B cell (primary cell): ENCODE measurements around the gene CIAPIN1. TPM values are rescaled to one million over a fixed set of nuclear protein-coding genes. Genes with fewer than 3 reads are reported as not detected.

ENCODE experiments used
- ATAC-seq: fragments of 200-7000 bp; cut with Tn5 transposase; one replicate; pipeline ENCODE4 v1.10.0; 2021; ENCODE audit warnings: low read depth, mild to moderate bottlenecking, moderate number of reproducible peaks, moderate library complexity
- CTCF ChIA-PET: fragments of 350-600 bp; sonication (Branson Sonifier 250); formaldehyde crosslinking; loops from one replicate; lab custom pipeline; 2021; ENCODE audit warnings: antibody characterized with exemption, inconsistent platforms; lab: Charles Lee
- POLR2A ChIA-PET: fragments of 350-600 bp; sonication (Branson Sonifier 250); formaldehyde crosslinking; loops from one replicate; lab custom pipeline; 2021; ENCODE audit warnings: antibody characterized with exemption; lab: Charles Lee
- DNase-seq: peaks from one replicate; pipeline ENCODE4 v3.0.0; 2013
- H2AFZ ChIP-seq: 2 replicates; pipeline ENCODE4 v1.6.1; 2012; ENCODE audit warnings: mild to moderate bottlenecking, low read depth, low read length; ENCODE audit not compliant: insufficient read depth, poor library complexity, severe bottlenecking
- H3K27ac ChIP-seq, 2 donors: 1 replicate in 1 of 2; 2 replicates in 1 of 2; pipeline ENCODE4 v1.5.1; 2012 to 2013; ENCODE audit warnings: low read length in 2 of 2, mild to moderate bottlenecking in 2 of 2, moderate library complexity in 1 of 2
- H3K27me3 ChIP-seq, 4 experiments: fragments of 200-600 bp in 1 of 4; sonication (generic) in 1 of 4; replicated peaks in 1 of 4; 1 replicate in 2 of 4; 2 replicates in 2 of 4; pipeline versions ENCODE4 v1.6.1 to v1.7.0; 2013 to 2016; ENCODE audit warnings: low read length in 3 of 4, mild to moderate bottlenecking in 2 of 4, mixed read lengths in 1 of 4, moderate library complexity in 1 of 4; ENCODE audit not compliant: insufficient read depth in 4 of 4, control insufficient read depth in 3 of 4; ENCODE audit errors: control extremely low read depth in 1 of 4
- H3K36me3 ChIP-seq, 2 experiments: replicated peaks in 1 of 2; 1 replicate in 1 of 2; 2 replicates in 1 of 2; pipeline versions ENCODE4 v1.6.1 to v1.7.1; 2013; ENCODE audit warnings: low read length in 1 of 2; ENCODE audit not compliant: insufficient read depth in 2 of 2, control insufficient read depth in 1 of 2; ENCODE audit errors: control extremely low read depth in 1 of 2, extremely low read depth in 1 of 2
- H3K4me1 ChIP-seq, 2 donors: fragments of 200-600 bp in 1 of 2; sonication (generic) in 1 of 2; 1 replicate in 1 of 2; 2 replicates in 1 of 2; pipeline versions ENCODE4 v1.5.1 to v1.6.1; 2013 to 2017; ENCODE audit warnings: low read length in 2 of 2; ENCODE audit not compliant: control insufficient read depth in 2 of 2, insufficient read depth in 2 of 2
- H3K4me2 ChIP-seq: replicated peaks from 2 replicates; pipeline ENCODE3; 2012; ENCODE audit warnings: mild to moderate bottlenecking, low read depth, low read length; ENCODE audit not compliant: poor library complexity, severe bottlenecking
- H3K4me3 ChIP-seq, 5 experiments: fragments of 200-600 bp in 1 of 5; sonication (generic) in 1 of 5; 1 replicate in 3 of 5; 2 replicates in 2 of 5; pipeline versions ENCODE4 v1.5.1 to v1.7.0; 2011 to 2016; ENCODE audit warnings: low read length in 4 of 5, mild to moderate bottlenecking in 4 of 5, low read depth in 2 of 5, control low read depth in 1 of 5, moderate library complexity in 1 of 5; ENCODE audit not compliant: insufficient read depth in 1 of 5; ENCODE audit errors: control extremely low read depth in 1 of 5, extremely low read depth in 1 of 5
- H3K79me2 ChIP-seq: fragments of 200-600 bp; sonication (generic); one replicate; pipeline ENCODE4 v1.6.0; 2016; ENCODE audit warnings: low read length; ENCODE audit not compliant: control insufficient read depth, insufficient read depth
- H3K9ac ChIP-seq: fragments of 200-600 bp; sonication (generic); 2 replicates; pipeline ENCODE4 v1.6.1; 2017; ENCODE audit warnings: mild to moderate bottlenecking, low read length, moderate library complexity
- H3K9me3 ChIP-seq, 3 donors: one replicate each; pipeline versions ENCODE4 v1.6.1 to v1.7.1; 2013; ENCODE audit warnings: low read length in 2 of 3; ENCODE audit not compliant: control insufficient read depth in 2 of 3, insufficient read depth in 1 of 3; ENCODE audit errors: control extremely low read depth in 1 of 3
- H4K20me1 ChIP-seq: 2 replicates; pipeline ENCODE4 v1.6.0; 2012; ENCODE audit warnings: mild to moderate bottlenecking, low read length; ENCODE audit not compliant: insufficient read depth, control insufficient read depth, poor library complexity, severe bottlenecking
- H3K27ac Mint-ChIP-seq: one replicate; pipeline ENCODE4 v1.8.0; 2021; ENCODE audit warnings: mixed read lengths
- H3K27me3 Mint-ChIP-seq: one replicate; pipeline ENCODE4 v1.8.0; 2021; ENCODE audit warnings: mixed read lengths
- H3K4me1 Mint-ChIP-seq: one replicate; pipeline ENCODE4 v1.8.0; 2021; ENCODE audit warnings: mixed read lengths
- H3K4me3 Mint-ChIP-seq: one replicate; pipeline ENCODE4 v1.8.0; 2021; ENCODE audit warnings: mixed read lengths
- H3K9me3 Mint-ChIP-seq: one replicate; pipeline ENCODE4 v1.8.0; 2022; ENCODE audit warnings: mixed read lengths; ENCODE audit not compliant: insufficient read depth
- EZH2 ChIP-seq: IDR thresholded peaks from 2 replicates; pipeline ENCODE4 v1.6.1; 2012; ENCODE audit warnings: borderline replicate concordance, low read depth, mild to moderate bottlenecking, moderate library complexity, low read length; ENCODE audit not compliant: insufficient read depth, poor library complexity, severe bottlenecking
- WGBS: methylation state at CpG from one replicate; pipeline ENCODE4 v1.1.5; 2013; ENCODE audit warnings: missing lambda C conversion rate; ENCODE audit not compliant: insufficient coverage; 5-methylcytosine and 5-hydroxymethylcytosine counted together
- intact Hi-C: fragments of 100-400 bp; cut with micrococcal nuclease; formaldehyde crosslinking; loops from one replicate; pipeline ENCODE4 v1.10.0; 2022
- polyA plus RNA-seq: library from polyadenylated mRNA; depleted of rRNA; stranded (reverse); fragments of >200 nt; gene quantifications from 2 replicates; pipeline ENCODE4 v1.2.3, GENCODE V29; 2012
- total RNA-seq, 2 donors: library from RNA; stranded (reverse); fragments of 120-200 nt in 1 of 2; gene quantifications; 1 replicate in 1 of 2; 2 replicates in 1 of 2; pipeline versions ENCODE4 v1.2.3 to v1.2.4, GENCODE V29; 2013 to 2022
- TF ChIP-seq, protein P1 (sequence below): fragments of 200-600 bp; IDR thresholded peaks from one replicate; pipeline ENCODE4 v1.8.0; 2022; ENCODE audit warnings: antibody characterized with exemption, mild to moderate bottlenecking

The CIAPIN1 gene
- total and polyA plus RNA-seq, 2 donors (not counting 1 experiment from before 2014, with no cell fraction given) = 22.0 to 45.7 TPM

DNA sequence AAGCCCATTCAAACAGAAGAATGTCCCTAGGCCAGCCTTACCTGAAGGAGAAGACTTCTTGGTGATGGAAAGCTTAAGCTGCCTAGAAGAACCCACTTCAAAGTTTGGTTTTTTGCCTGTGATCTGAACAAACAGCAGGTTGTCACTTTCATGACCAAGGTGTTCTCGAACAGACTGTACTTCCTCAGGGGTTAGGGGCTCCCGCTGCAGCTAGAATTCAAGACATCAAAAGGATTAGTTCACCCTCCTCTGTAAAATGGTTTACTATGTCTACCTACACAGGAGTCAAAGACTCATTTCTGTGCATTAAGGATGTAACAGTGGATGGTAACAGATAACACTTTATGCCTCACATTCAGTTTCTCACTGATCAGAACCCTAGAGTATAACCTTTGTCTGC, 13.2 kb downstream of the CIAPIN1 start:
- Histone ChIP-seq H3K27me3 (no peaks in the 10 kb centered on the region), H3K9me3 (peaks cover 0 to under 1% (median 0%) of the 10 kb centered on the region in 3 donors), H3K27ac (no peak overlapping the region), H3K4me2 (no peak overlapping the region), H2AFZ (no peak overlapping the region), H3K4me1 (no peaks in the 10 kb centered on the region), H3K4me3 (no peak overlapping the region), H3K79me2 (peaks cover 2% of the 10 kb centered on the region), H3K9ac (no peak overlapping the region), H4K20me1 (no peaks in the 10 kb centered on the region), H3K36me3 (peaks cover 1 to 87% of the 10 kb centered on the region in 2 experiments)
- no peaks in the 10 kb centered on the region for H3K27me3 Mint-ChIP-seq
- no peak for TF ChIP-seq EZH2
- TF ChIP-seq, protein P1, sequence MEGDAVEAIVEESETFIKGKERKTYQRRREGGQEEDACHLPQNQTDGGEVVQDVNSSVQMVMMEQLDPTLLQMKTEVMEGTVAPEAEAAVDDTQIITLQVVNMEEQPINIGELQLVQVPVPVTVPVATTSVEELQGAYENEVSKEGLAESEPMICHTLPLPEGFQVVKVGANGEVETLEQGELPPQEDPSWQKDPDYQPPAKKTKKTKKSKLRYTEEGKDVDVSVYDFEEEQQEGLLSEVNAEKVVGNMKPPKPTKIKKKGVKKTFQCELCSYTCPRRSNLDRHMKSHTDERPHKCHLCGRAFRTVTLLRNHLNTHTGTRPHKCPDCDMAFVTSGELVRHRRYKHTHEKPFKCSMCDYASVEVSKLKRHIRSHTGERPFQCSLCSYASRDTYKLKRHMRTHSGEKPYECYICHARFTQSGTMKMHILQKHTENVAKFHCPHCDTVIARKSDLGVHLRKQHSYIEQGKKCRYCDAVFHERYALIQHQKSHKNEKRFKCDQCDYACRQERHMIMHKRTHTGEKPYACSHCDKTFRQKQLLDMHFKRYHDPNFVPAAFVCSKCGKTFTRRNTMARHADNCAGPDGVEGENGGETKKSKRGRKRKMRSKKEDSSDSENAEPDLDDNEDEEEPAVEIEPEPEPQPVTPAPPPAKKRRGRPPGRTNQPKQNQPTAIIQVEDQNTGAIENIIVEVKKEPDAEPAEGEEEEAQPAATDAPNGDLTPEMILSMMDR = no peak
- no peaks in the 10 kb centered on the region for H3K9me3 Mint-ChIP-seq
- intact Hi-C loops = no loop called here
- ATAC-seq = no peak
- DNase-seq = no peak
- 100% methylated on average over 1 of the region's 2 CpGs for WGBS
- no peaks in the 10 kb centered on the region for H3K4me1 Mint-ChIP-seq
- CTCF ChIA-PET = interaction anchor here (1.4 kb wide), 1 partner anchor 14 kb away, joined by 5 read pairs; no protein-coding TSS in a partner anchor
- H3K4me3 Mint-ChIP-seq = no peak overlapping the region
- H3K27ac Mint-ChIP-seq = no peak overlapping the region
- POLR2A ChIA-PET = no interaction called here

- Histone ChIP-seq H4K20me1 (no peaks in the 10 kb centered on the region), H3K36me3 (peaks cover 1 to 88% of the 10 kb centered on the region in 2 experiments), H3K79me2 (no peaks in the 10 kb centered on the region), H3K9ac (no peak overlapping the region), H3K4me1 (no peaks in the 10 kb centered on the region), H3K9me3 (no peaks in the 10 kb centered on the region), H3K27me3 (no peaks in the 10 kb centered on the region), H2AFZ (no peak overlapping the region), H3K4me3 (no peak overlapping the region), H3K27ac (no peak overlapping the region), H3K4me2 (no peak overlapping the region)
- Mint-ChIP-seq H3K9me3 (no peaks in the 10 kb centered on the region), H3K27me3 (no peaks in the 10 kb centered on the region), H3K4me3 (no peak overlapping the region), H3K27ac (no peak overlapping the region), H3K4me1 (no peaks in the 10 kb centered on the region)
- DNase-seq (no peak), ATAC-seq (no peak)
- intact Hi-C loops = no loop called here
- ChIA-PET CTCF (interaction anchor here (1.4 to 2.8 kb wide), 2 partner anchors 13 to 16 kb away, joined by 5 to 10 read pairs; no protein-coding TSS in a partner anchor), POLR2A (no interaction called here)
- no peak for TF ChIP-seq EZH2
- TF ChIP-seq, protein P1 = no peak
- 92% methylated on average over 2 of the region's 3 CpGs for WGBS
Measured at GRCh38 chr16:57432989-57433388, 14.2 kb downstream of the CIAPIN1 start.
